Activated naive CD4-positive, alpha-beta T cell (primary cell): ENCODE results near the gene UGT1A10.
"Not testable (repeated sequence)": the region's sequence is repeated elsewhere in the genome, so short reads cannot be mapped to it uniquely, and the experiment has no call there.

Source experiments
- DNase-seq, 4 experiments: peaks; one replicate each; lab custom pipeline; 2025; lab: John Stamatoyannopoulos, UW

Gene UGT1A10

DNA sequence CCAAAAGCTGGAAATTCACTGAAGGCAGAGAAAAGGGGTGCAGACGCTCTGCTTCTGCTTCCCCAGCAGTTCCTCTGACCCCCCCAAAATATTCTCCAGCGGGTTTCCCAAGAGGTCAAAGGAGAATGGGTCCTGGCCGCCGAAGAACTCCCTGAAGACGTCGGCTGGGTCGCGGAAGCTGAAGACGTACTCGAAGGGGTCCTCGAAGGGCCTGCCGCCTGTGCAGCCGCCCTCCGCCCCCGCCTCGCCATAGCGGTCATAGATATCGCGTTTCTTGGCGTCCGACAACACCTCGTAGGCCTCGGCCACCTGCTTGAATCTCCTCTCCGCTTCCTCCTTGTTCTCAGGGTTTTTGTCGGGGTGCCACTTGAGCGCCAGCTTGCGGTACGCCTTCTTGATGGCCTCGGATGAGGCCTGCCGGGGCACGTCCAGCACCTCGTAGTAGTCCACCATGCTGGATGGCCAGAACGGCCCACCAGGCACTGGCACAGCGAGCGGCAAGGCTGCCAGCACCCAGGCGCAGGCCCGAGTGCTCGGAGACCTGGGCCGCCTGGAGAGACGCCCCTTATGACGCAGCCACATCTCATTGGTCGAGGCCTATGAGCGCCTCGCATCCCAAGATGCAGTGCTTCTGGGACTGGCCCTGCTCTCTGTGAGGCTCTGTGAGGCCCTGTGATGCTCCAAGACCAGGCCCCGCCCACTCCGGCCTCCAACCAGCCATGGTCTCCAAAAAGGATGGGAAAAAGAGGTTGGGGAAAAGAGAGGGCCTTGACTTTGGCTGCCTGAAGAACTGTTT, 107.4 kb downstream of the UGT1A10 start:
- no peak for DNase-seq

DNA sequence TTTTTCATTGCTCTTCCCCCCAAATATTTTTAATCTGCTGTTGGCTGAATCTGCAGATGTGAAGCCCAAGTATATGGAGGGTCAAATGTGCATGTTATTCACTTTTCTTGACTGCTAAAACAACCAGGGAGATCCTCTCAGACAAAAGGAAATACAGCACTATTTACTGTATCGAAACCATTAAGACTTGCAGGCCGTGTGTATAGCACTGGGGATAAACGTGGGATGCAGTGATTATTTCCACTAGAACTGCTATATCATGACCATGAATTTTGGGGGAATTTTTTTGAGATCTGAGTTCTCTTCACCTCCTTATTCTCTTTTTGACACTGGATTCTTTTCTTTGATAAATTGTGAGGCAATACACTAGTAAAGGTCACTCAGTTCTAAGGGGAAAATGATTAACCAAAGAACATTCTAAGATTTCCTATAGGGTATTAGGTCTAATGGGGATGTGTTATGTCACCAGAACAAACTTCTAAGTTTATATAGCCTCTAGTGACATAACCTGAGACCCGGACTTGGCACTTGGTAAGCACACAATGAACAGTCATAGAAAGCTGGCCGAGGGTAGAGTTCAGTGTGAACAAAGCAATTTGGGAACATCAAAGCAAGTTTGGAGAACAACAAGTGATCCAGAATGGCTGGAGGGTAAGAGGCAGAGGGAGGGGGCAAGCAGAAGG, 109.0 kb downstream of the UGT1A10 start:
- no peak for DNase-seq

DNA sequence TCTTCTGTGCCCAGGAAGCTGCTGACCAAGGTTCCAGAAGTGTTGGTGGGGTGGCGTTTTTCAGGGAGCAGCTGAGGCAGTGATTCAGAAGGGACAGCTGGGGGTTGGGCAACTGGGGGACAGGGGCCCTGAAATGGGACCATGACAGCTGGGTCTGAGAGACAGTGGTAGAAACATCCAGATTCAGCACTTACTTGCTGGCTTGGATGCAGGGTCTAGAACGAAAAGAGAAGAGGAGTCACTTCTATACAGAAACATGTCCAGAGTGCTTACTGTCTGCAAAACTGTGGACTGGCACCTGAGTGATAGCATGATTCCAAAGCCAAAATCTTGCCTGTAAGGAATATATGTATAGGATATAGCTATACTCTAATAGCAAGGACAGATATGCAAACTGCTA, 109.6 kb downstream of the UGT1A10 start:
- not testable (repeated sequence) for DNase-seq

DNA sequence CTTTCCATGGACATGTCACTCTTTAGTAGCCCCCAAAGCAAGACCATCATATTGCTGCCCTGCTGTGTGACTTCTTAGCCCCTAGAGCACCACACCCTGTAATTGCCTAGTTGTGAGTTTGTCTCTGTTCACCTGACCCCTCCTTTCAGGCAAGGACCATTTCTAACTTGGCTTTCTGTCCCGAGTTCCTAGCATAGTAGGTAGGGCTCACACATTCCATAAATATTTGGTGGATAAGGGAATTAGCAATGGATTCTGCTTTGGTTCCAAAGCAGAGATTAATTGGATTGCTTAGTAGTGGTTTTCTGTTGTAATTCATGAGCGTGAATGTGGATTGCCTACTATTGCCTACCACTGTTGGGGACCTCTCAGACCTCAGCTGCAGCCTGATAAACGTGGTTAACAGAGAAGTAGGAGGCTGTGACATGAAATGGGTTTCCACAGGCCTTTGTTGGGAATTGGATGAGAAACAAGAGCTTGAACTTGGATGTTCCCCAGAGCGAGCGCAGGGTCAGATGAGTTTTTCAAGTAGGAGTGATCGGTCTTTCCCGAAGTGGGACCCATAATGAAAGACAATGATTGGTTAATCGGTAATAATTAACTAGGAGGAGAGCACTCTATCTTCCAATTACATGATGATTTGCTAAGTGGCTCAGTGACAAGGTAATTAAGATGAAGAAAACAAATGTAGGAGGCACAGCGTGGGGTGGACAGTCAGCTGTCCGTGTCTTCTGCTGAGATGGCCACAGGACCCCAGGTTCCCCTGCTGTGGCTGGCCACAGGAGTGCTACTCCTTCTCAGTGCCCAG, 110.4 kb downstream of the UGT1A10 start:
- no peak for DNase-seq

DNA sequence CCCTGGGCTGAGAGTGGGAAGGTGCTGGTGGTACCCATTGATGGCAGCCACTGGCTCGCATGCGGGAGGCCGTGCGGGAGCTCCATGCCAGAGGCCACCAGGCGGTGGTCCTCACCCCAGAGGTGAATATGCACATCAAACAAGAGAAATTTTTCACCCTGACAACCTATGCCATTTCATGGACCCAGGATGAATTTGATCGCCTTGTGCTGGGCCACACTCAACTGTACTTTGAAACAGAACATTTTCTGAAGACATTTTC, 111.0 kb downstream of the UGT1A10 start:
- no peak for DNase-seq

DNA sequence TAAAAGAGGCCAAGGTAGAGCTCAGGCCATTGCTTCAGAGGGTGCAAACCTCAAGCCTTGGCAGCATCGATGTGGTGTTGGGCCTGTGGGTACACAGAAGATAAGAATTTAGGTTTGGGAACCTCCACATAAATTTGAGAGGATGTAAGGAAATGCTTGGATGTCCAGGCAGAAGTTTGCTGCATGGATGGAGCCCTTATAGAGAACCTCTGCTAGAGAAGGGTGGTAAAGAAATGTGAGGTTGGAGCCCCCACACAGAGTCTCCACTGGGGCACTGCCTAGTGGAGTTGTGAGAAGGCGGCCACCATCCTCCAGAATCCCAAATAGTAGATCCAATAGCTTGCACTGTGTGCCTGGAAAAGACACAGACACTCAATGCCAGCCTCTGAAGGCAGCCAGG, 114.4 kb downstream of the UGT1A10 start:
- DNase-seq = not testable (repeated sequence)

DNA sequence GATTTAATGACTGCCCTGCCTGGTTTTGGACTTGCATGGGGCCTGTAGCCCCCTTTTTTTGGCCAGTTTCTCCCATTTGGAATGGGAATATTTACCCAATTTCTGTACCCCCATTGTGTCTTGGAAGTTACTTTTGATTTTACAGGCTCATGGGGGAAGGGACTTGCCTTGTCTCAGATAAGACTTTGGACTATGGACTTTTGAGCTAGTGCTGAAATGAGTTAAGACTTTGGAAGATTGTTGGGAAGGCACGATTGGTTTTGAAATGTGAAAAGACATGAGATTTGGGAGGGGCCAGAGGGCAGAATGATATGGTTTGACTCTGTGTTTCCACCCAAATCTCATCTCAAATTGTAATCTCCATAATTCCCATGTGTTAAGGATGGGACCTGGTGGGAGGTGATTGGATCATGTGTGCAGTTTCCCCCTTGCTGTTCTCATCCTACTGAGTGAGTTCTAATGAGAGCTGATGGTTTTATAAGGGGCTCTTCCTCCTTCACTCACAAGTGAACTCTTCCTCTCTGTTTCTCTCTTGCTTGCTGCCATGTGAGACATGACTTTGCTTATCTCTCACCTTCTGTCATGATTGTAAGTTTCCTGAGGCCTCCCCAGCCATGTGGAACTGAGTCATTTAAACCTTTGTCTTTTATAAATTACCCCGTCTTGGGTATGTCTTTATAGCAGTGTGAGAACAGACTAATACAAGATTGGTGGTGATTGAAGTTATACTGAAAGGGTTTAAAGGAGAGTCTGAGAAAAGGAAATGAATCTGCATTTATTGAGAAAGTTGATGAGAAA, 115.2 kb downstream of the UGT1A10 start:
- not testable (repeated sequence) for DNase-seq

DNA sequence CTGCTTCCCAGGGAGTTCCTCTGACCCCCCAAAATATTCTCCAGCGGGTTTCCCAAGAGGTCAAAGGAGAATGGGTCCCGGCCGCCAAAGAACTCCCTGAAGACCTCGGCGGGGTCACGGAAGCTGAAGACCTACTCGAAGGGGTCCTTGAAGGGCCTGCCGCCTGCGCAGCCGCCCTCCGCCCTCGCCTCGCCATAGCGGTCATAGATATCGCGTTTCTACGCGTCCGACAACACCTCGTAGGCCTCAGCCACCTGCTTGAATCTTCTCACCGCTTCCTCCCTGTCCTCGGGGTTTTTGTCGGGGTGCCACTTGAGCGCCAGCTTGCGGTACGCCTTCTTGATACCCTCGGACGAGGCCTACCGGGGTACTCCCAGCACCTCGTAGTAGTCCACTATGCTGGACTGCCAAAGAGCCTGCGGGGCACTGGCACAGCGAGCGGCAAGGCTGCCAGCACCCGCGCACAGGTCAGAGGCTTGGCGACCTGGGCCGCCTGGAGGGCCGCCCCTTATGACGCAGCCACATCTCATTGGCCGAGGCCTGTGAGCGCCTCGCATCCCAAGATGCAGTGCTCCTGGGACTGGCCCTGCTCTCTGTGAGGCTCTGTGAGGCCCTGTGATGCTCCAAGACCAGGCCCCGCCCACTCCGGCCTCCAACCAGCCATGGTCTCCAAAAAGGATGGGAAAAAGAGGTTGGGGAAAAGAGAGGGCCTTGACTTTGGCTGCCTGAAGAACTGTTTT, 118.8 kb downstream of the UGT1A10 start:
- DNase-seq = no peak

DNA sequence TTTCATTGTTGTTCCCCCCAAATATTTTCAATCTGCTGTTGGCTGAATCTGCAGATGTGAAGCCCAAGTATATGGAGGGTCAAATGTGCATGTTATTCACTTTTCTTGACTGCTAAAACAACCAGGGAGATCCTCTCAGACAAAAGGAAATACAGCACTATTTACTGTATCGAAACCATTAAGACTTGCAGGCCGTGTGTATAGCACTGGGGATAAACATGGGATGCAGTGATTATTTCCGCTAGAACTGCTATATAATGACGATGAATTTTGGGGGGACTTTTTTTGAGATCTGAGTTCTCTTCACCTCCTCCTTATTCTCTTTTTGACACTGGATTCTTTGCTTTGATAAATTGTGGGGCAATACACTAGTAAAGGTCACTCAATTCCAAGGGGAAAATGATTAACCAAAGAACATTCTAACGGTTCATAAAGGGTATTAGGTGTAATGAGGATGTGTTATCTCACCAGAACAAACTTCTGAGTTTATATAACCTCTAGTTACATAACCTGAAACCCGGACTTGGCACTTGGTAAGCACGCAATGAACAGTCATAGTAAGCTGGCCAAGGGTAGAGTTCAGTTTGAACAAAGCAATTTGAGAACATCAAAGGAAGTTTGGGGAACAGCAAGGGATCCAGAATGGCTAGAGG, 120.3 kb downstream of the UGT1A10 start:
- DNase-seq = no peak

DNA sequence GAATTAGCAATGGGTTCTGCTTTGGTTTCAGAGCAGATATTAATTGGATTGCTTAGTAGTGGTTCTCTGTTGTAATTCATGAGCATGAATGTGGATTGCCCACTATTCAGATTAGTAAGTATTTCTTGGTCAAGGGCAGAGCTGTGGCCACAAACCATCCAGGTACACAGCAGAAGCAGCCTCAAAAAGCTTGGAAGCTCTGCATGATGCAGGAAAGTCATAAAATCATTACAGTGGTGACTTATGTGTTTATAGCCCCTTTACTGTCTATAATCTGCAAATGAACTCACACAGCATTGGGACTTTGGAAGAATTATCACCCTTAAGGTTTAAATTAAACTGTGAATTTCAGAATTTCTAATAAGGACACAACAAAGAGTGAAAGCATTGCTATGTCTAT, 121.9 kb downstream of the UGT1A10 start:
- DNase-seq = no peak

DNA sequence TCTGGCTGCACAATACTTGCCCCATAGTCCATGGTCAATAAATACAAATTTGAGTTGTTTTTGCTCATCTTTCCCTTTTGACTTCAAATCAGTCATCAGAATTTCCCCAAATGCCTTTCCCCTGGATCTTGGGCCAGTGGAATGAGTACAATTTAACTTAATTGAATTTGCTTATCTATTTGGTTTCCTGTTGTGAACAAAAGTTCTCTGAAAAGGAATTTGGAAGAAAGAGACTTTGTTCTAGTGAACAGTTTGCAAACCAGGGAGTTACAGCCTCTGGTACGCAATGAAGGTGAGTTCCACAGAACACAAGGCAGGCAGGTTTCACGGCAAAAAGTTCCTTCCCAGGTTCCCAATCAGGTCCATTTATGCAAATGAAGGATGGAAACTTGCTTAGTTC, 122.6 kb downstream of the UGT1A10 start:
- no peak for DNase-seq

DNA sequence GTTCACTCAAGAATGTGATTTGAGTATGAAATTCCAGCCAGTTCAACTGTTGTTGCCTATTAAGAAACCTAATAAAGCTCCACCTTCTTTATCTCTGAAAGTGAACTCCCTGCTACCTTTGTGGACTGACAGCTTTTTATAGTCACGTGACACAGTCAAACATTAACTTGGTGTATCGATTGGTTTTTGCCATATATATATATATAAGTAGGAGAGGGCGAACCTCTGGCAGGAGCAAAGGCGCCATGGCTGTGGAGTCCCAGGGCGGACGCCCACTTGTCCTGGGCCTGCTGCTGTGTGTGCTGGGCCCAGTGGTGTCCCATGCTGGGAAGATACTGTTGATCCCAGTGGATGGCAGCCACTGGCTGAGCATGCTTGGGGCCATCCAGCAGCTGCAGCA, 123.8 kb downstream of the UGT1A10 start, which contains the start of gene UGT1A1:
UGT1A1 (plus strand) TSS at position 228 of the 400 bp plus-strand sequence; CDS start at position 246, 18 bp downstream.
- DNase-seq = no peak

DNA sequence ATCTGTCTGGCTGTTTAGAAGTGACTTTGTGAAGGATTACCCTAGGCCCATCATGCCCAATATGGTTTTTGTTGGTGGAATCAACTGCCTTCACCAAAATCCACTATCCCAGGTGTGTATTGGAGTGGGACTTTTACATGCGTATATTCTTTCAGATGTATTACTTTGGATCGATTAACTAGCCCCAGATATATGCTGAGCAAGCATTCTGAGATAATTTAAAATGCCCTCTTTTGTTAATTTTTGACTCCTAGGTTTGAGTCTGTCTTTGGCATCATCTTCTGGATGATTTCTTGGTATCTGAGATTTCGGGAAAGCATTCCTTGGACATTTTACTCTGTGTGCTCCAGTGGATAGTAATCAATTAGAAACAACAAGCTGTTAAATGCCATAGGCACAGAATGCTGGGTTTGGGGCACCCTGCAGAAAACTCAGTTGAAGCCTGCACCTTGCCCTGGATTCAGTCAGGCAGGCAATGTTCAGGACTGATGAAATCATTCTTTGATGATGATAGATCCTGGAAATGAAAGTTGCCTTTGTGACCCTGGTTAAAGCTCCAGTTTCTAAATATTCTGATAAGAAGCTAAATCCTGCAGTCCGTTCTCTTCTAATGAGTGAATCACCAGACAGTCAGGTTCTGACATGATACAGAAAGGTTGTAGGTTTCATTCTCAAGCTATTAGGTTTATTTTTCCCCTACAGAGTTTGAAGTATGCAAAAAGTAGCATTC, 125.0 kb downstream of the UGT1A10 start:
- no peak for DNase-seq

DNA sequence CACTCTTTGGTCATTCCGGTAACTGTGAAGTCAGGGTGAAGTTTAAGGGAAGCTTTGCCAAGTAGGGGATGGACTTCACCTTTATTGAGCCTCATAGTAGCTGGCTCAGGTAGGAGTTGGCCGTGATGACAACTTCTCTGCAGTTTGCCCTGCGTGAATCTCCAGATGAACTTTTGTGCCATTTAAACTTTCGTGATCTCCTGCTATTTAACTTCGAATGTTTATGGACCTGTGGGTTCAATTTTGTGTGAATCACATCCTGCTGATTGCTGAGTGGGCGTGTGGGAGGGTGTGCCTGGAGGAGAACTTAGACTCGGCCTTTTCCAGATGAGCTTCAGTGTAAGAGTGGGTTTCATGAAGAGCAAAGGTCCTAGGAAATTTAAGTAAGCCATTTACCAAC, 128.0 kb downstream of the UGT1A10 start:
- no peak for DNase-seq

DNA sequence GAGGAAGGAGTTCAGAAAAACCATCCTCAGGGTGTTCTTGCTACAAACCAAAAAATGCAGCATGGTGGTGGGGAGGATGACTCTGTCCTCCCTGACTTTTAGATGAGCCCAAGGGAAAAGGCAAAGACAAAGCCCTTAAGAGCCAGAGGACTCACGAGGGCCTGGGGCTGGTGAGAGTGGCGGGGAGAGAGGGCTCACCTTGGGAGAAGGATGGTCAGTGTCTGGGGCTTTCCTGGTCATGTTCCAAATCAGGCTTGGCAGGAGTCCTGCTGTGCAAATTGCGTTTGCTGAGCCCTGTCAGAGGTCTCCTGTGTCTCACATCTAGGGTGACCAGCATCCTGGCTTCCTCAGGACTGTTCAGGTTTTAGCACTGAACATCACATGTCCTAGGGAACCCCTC, 128.5 kb downstream of the UGT1A10 start:
- DNase-seq = no peak

DNA sequence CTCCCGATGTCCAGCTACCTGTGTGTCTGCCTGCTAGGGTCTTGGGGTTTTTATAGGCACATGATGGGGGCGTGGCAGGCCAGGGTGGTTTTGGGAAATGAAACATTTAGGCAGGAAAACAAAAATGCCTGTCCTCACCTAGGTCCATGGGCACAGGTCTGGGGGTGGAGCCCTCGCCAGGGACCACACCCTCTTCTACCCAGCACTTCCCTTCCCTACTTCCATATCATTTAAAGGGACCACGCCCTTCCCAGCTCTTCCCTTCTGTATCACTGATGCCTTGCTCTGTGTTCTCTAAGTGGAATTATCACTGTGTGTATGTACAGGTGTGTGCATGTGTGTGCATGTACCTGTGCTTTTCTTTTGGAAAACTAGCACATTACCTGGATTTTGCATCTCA, 130.2 kb downstream of the UGT1A10 start:
- DNase-seq = no peak

DNA sequence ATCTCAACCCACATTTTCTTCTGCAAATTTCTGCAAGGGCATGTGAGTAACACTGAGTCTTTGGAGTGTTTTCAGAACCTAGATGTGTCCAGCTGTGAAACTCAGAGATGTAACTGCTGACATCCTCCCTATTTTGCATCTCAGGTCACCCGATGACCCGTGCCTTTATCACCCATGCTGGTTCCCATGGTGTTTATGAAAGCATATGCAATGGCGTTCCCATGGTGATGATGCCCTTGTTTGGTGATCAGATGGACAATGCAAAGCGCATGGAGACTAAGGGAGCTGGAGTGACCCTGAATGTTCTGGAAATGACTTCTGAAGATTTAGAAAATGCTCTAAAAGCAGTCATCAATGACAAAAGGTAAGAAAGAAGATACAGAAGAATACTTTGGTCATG, 131.8 kb downstream of the UGT1A10 start:
- DNase-seq = no peak

DNA sequence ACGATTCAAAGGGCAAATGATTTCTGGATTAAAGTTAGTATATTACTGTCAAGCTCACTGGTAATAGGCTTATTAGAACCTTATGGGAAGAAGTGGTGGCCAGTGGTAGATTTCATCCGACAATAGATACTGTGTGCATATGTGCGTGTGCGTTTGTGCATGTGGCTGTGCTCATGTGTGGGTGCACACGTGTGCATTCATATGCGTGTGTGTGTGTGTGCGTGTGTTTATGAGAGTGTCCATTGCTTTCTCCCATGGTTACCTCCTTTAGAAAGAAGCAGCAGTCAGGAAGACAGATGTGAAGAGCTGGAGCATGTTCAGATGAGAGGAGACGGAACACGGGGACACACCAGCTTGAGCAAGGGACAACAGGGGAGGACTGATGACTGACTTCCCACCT, 133.0 kb downstream of the UGT1A10 start:
- no peak for DNase-seq

DNA sequence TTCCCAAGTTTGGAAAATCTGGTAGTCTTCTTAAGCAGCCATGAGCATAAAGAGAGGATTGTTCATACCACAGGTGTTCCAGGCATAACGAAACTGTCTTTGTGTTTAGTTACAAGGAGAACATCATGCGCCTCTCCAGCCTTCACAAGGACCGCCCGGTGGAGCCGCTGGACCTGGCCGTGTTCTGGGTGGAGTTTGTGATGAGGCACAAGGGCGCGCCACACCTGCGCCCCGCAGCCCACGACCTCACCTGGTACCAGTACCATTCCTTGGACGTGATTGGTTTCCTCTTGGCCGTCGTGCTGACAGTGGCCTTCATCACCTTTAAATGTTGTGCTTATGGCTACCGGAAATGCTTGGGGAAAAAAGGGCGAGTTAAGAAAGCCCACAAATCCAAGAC, 135.9 kb downstream of the UGT1A10 start:
- no peak for DNase-seq

DNA sequence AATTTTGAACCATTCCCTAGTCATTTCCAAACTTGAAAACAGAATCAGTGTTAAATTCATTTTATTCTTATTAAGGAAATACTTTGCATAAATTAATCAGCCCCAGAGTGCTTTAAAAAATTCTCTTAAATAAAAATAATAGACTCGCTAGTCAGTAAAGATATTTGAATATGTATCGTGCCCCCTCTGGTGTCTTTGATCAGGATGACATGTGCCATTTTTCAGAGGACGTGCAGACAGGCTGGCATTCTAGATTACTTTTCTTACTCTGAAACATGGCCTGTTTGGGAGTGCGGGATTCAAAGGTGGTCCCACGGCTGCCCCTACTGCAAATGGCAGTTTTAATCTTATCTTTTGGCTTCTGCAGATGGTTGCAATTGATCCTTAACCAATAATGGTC, 136.3 kb downstream of the UGT1A10 start:
- no peak for DNase-seq
